Spleen (tissue), 11 donors: ENCODE measurements around the gene AJM1. TPM values are rescaled to one million over a fixed set of nuclear protein-coding genes. Genes with fewer than 3 reads are reported as not detected.

Experiments
- DNase-seq: peaks from one replicate; pipeline ENCODE4 v3.0.0-alpha.2; 2020
- H3K27ac ChIP-seq, 8 donors: fragments of 200-600 bp; sonication (generic) in 7 of 8; 1 replicate in 4 of 8; 2 replicates in 4 of 8; pipeline versions ENCODE4 v1.5.0 to v1.8.0; 2016 to 2021; ENCODE audit warnings: inconsistent platforms in 4 of 8, mild to moderate bottlenecking in 4 of 8, moderate library complexity in 1 of 8
- H3K27me3 ChIP-seq, 7 donors: fragments of 200-600 bp; sonication (generic) in 6 of 7; replicated peaks in 1 of 7; 1 replicate in 4 of 7; 2 replicates in 3 of 7; pipeline versions ENCODE4 v1.5.0 to v1.8.0; 2016 to 2021; ENCODE audit warnings: inconsistent platforms in 3 of 7, mild to moderate bottlenecking in 1 of 7
- H3K36me3 ChIP-seq, 6 donors: fragments of 200-600 bp; sonication (generic) in 5 of 6; 1 replicate in 4 of 6; 2 replicates in 2 of 6; pipeline versions ENCODE4 v1.5.0 to v1.8.0; 2016 to 2021; ENCODE audit warnings: inconsistent platforms in 2 of 6
- H3K4me1 ChIP-seq, 6 donors: fragments of 200-600 bp; sonication (generic) in 5 of 6; 1 replicate in 3 of 6; 2 replicates in 3 of 6; pipeline versions ENCODE4 v1.5.0 to v1.8.0; 2016 to 2021; ENCODE audit warnings: inconsistent platforms in 3 of 6
- H3K4me3 ChIP-seq, 8 donors: fragments of 200-600 bp; sonication (generic) in 7 of 8; 1 replicate in 4 of 8; 2 replicates in 4 of 8; pipeline versions ENCODE4 v1.5.0 to v1.8.0; 2016 to 2021; ENCODE audit warnings: inconsistent platforms in 4 of 8, mild to moderate bottlenecking in 4 of 8, moderate library complexity in 2 of 8
- H3K9me3 ChIP-seq, 8 donors: fragments of 200-600 bp; sonication (generic) in 7 of 8; 1 replicate in 4 of 8; 2 replicates in 4 of 8; pipeline versions ENCODE4 v1.5.0 to v1.8.0; 2016 to 2021; ENCODE audit warnings: inconsistent platforms in 4 of 8
- POLR2A ChIP-seq, 3 donors: fragments of 450-650 bp; IDR thresholded peaks; one replicate each; pipeline ENCODE4 v1.5.1; 2017; ENCODE audit warnings: antibody characterized with exemption in 3 of 3, mild to moderate bottlenecking in 1 of 3
- POLR2AphosphoS5 ChIP-seq, 3 donors: sonication (generic); formaldehyde crosslinking; IDR thresholded peaks; one replicate each; pipeline ENCODE4 v1.5.1; 2017; ENCODE audit warnings: antibody characterized with exemption in 3 of 3
- whole genome bisulfite sequencing, 5 donors: extraction: QIAGEN DNeasy Blood & Tissue Kit in 3 of 5; methylation state at CpG; one replicate each; pipeline versions ENCODE4 v1.1.5 to v1.1.7; 2013 to 2018; 5-methylcytosine and 5-hydroxymethylcytosine counted together
- intact Hi-C: fragments of 100-400 bp; cut with DNase I; formaldehyde crosslinking; loops from one replicate; pipeline ENCODE4 v1.15.0; 2023; ENCODE audit warnings: low total_unique reads
- polyA plus RNA-seq, 3 donors: library from polyadenylated mRNA; stranded (reverse); fragments of 200-250 nt; gene quantifications; one replicate each; pipeline ENCODE4 v1.2.1, GENCODE V29; 2013
- total RNA-seq, 7 donors: library from RNA; depleted of rRNA in 3 of 7; stranded (reverse); fragments of >200 nt in 3 of 7; fragmentation: NEBNext Ultra II Directional in 4 of 7; extraction: Animal tissue kit (Norgen Biotek cat#: 25700) in 4 of 7; gene quantifications; one replicate each; pipeline versions ENCODE4 v1.1.0 to v1.2.1, GENCODE V29; 2016 to 2021
- TF ChIP-seq, protein P1 (sequence below), 11 experiments: fragments of 200-600 bp in 7 of 11; fragments of 450-650 bp in 4 of 11; sonication (generic) in 4 of 11; IDR thresholded peaks in 8 of 11; conservative IDR thresholded peaks in 3 of 11; 1 replicate in 7 of 11; 2 replicates in 4 of 11; pipeline versions ENCODE4 v1.4.0 to v1.8.0; 2016 to 2021; ENCODE audit warnings: antibody characterized with exemption in 11 of 11, inconsistent platforms in 4 of 11, mild to moderate bottlenecking in 1 of 11
- donor health status: healthy with polysubstance abuse.
- donor health status: DM: no; HTN: no; CAD: no; lungs with moderate emphysema.
- donor health status: DM: no; HTN: no; CAD: no.
- donor health status: Bipolar disorder and iron deficiency.
- donor health status: healthy.
- donor health status: DM: no; HTN: no; CAD: no.
- donor health status: DM: yes; HTN: yes; CAD: no.

The AJM1 gene
- total and polyA plus RNA-seq, 10 donors: 0.91 to 13.1 (median 4.9) TPM

DNA sequence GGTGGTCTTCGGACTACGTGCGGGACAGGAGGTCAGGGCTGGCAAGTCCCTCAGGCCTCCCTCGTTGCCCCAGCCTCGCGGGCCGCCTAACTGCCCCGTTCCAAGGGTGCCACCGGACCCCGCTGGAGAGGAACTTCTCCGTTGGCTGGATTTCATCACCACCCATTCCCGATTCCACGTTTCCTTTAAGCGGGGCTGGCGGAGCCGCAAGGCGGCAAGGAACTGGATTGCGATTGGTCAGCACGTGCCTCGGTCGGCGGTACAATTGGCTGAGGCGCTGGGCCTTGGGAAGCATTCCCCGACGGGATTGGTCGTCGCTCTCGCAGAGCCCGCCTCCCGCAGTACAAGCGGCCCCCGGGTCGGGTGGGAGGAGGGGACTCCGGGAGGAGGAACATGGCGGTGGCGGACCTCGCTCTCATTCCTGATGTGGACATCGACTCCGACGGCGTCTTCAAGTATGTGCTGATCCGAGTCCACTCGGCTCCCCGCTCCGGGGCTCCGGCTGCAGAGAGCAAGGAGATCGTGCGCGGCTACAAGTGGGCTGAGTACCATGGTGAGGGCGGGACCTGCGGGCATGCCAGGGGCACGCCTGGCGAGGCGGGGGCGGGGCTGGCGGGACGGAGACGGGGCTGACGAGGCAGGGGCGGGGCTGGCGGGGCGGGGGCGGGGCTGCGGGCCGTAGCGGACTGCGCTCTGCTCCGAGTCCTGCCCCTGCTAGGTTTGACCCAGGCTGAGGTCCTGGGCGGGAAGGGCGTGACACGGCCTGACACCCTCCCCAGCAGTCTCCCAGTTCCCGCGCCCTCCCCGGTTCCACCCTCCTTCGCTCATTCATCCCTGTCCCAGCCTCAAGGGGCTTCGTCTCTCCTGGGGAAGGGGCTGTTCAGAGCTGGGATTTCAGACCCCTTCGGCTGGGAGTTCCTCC is 7.0 kb downstream of the AJM1 start, which contains the start of gene PHPT1:
PHPT1 (plus strand) TSS at position 372 of the 922 bp plus-strand sequence; CDS start at position 394, 22 bp downstream.
- Histone ChIP-seq H3K4me1 (peaks cover 23 to 83% (median 59%) of the 10 kb centered on the region in 6 donors), H3K27me3 (peaks cover 0 to 42% (median 37%) of the 10 kb centered on the region in 7 donors), H3K36me3 (peaks cover 0 to 38% (median 8%) of the 10 kb centered on the region in 6 donors), H3K27ac (peak within 1 kb of the TSS; percentile 80 to 93 (median 88)), H3K9me3 (no peaks in the 10 kb centered on the region), H3K4me3 (peak within 1 kb of the TSS; percentile 57 to 90 (median 82))
- 0 to 2% (median 0%) methylated on average over 29 to 77 of the region's 77 CpGs for WGBS, 5 donors
- intact Hi-C loops: loop anchor here (10.0 kb wide), 1 partner anchor 96 kb away; the partner anchor contains the start of genes C8G and FBXW5
- peak in 1 of 3 donors; percentile 72 for TF ChIP-seq POLR2A (IDR thresholded peaks at IDR 0.05)
- TF ChIP-seq, protein P1, sequence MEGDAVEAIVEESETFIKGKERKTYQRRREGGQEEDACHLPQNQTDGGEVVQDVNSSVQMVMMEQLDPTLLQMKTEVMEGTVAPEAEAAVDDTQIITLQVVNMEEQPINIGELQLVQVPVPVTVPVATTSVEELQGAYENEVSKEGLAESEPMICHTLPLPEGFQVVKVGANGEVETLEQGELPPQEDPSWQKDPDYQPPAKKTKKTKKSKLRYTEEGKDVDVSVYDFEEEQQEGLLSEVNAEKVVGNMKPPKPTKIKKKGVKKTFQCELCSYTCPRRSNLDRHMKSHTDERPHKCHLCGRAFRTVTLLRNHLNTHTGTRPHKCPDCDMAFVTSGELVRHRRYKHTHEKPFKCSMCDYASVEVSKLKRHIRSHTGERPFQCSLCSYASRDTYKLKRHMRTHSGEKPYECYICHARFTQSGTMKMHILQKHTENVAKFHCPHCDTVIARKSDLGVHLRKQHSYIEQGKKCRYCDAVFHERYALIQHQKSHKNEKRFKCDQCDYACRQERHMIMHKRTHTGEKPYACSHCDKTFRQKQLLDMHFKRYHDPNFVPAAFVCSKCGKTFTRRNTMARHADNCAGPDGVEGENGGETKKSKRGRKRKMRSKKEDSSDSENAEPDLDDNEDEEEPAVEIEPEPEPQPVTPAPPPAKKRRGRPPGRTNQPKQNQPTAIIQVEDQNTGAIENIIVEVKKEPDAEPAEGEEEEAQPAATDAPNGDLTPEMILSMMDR (IDR thresholded peaks at IDR 0.05 in 8 of 11, conservative IDR thresholded peaks at IDR 0.05 in 3 of 11): peak in 2 of 11 experiments; percentile 18 to 20
- peak; percentile 97 to 98 (median 97) for TF ChIP-seq POLR2AphosphoS5 (IDR thresholded peaks at IDR 0.05)
- peak; percentile 99 for DNase-seq

DNA sequence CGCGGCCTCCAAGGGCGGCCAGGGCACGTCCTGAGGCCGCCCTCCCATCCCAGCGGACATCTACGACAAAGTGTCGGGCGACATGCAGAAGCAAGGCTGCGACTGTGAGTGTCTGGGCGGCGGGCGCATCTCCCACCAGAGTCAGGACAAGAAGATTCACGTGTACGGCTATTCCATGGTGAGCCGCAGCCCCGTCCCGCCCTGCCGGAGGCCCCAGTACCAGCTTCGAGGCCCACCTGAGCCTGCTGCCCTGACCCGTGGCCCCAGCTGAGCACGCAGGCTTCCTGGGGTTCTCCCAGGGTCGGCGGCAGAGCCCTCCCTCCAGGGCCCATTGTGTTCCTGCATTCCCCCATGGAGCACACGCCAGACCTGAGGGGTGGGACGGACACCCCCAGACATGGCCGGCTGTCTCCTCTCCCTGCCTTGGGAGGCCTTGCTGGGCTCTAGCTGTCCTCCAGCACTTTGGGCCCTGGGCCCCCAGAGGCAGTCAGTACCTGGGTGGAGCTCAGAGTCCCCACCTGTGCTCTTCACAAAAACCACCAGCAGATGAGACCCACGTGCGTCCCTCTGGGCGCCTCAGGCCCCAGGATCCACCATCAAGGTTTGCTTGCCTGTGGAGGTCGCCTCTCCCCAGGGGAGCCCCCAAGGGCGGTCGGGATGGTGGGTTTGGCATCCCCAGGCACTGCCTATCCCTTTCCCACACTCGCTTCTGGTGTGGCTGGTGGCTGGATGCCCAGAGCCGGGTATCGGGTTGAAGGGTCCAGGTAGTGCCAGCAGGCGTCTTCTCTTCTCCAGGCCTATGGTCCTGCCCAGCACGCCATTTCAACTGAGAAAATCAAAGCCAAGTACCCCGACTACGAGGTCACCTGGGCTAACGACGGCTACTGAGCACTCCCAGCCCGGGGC is 7.9 kb downstream of the AJM1 start:
- 63 to 71% (median 69%) methylated on average over 24 to 43 of the region's 43 CpGs for WGBS, 5 donors
- peak in 2 of 3 donors; percentile 20 to 66 for TF ChIP-seq POLR2AphosphoS5 (IDR thresholded peaks at IDR 0.05)
- TF ChIP-seq, protein P1 (IDR thresholded peaks at IDR 0.05 in 8 of 11, conservative IDR thresholded peaks at IDR 0.05 in 3 of 11): no peak
- peaks cover 0 to 34% (median 8%) of the 10 kb centered on the region in 6 donors for H3K36me3 ChIP-seq
- peak overlapping the region in 7 of 8 donors; percentile 83 to 93 (median 88) for H3K27ac ChIP-seq
- peaks cover 0 to 34% (median 31%) of the 10 kb centered on the region in 7 donors for H3K27me3 ChIP-seq
- H3K9me3 ChIP-seq: no peaks in the 10 kb centered on the region
- intact Hi-C loops: loop anchor here (10.0 kb wide), 1 partner anchor 95 kb away; the partner anchor contains the start of genes C8G and FBXW5
- peak overlapping the region; percentile 57 to 90 (median 82) for H3K4me3 ChIP-seq
- no peak for DNase-seq
- H3K4me1 ChIP-seq: peaks cover 22 to 85% (median 63%) of the 10 kb centered on the region in 6 donors

DNA sequence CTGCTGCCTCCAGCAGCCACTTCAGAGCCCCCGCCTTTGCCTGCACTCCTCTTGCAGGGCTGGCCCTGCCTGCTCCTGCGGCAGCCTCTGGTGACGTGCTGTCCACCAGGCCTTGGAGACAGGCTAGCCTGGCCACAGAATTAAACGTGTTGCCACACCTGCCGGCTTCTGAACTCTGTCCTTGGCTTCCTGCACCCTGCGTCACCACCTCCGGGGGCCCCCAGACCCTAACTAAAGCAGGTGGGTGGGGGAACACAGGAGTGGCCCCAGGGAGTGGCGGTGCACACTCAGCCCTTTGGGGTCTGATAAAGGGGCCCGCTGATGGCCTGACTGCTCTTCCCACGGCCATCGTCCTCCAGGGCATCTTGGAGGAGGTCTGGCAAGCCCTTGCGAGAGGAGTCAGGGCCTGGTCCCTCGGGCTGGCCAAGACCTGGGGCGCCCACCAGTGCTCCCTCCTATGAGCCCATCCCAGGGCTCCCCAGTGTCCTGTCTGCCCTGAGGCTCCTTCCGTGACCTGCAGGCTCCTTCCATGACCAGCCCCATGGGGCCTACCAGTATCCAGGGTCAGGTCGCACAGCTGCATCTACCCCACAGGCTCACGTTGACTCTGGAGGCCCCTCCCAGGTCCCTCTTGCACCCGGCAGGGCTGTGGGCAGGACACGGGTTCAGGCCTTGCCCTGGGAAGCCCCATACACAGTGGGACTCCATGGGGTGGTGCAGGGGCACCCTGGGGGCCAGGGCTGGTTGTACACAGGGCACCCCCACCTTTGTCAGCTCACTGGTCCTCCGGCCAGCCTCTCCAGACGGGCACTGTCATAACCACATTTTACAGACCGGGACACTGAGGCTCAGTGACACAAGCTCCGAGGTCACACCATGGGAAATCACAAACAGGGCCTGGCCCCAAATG is 8.8 kb downstream of the AJM1 start:
- H3K27ac ChIP-seq: no peak overlapping the region
- no peak for DNase-seq
- no peak overlapping the region for H3K4me3 ChIP-seq
- intact Hi-C loops: no loop called here
- peaks cover 0 to 25% (median 22%) of the 10 kb centered on the region in 7 donors for H3K27me3 ChIP-seq
- no peaks in the 10 kb centered on the region for H3K9me3 ChIP-seq
- H3K4me1 ChIP-seq: peaks cover 22 to 86% (median 65%) of the 10 kb centered on the region in 6 donors
- 88 to 93% (median 89%) methylated on average over 20 to 23 of the region's 23 CpGs for WGBS, 5 donors
- peaks cover 0 to 25% (median 8%) of the 10 kb centered on the region in 6 donors for H3K36me3 ChIP-seq
- TF ChIP-seq POLR2AphosphoS5 (IDR thresholded peaks at IDR 0.05): peak in 1 of 3 donors; percentile 4
- TF ChIP-seq, protein P1 (IDR thresholded peaks at IDR 0.05 in 8 of 11, conservative IDR thresholded peaks at IDR 0.05 in 3 of 11): no peak
